Fibroblast of lung (primary cell): ENCODE results near the gene ANKRD28. TPM values are rescaled to one million over a fixed set of nuclear protein-coding genes. Genes with fewer than 3 reads are reported as not detected.

Experiments
- DNase-seq, 2 donors: peaks; one replicate each; pipeline versions ENCODE4 v3.0.0 to v3.0.0-alpha.2; 2010; ENCODE audit warnings: low read depth in 2 of 2
- H2AFZ ChIP-seq: 2 replicates; pipeline ENCODE4 v1.5.1; 2012; ENCODE audit warnings: low read length, control low read depth, inconsistent platforms
- H3K27ac ChIP-seq: 2 replicates; pipeline ENCODE4 v1.5.1; 2011; ENCODE audit warnings: low read length, control low read depth; ENCODE audit not compliant: insufficient read depth
- H3K27me3 ChIP-seq: 2 replicates; pipeline ENCODE4 v1.5.1; 2011; ENCODE audit warnings: mild to moderate bottlenecking, low read length; ENCODE audit not compliant: control insufficient read depth, insufficient read depth
- H3K36me3 ChIP-seq: 2 replicates; pipeline ENCODE4 v1.5.1; 2011; ENCODE audit warnings: low read length; ENCODE audit not compliant: control insufficient read depth, insufficient read depth
- H3K4me1 ChIP-seq: 2 replicates; pipeline ENCODE4 v1.5.1; 2011; ENCODE audit warnings: low read length; ENCODE audit not compliant: control insufficient read depth, insufficient read depth; ENCODE audit errors: extremely low read depth
- H3K4me2 ChIP-seq: 2 replicates; pipeline ENCODE4 v1.5.1; 2011; ENCODE audit warnings: low read length, control low read depth; ENCODE audit not compliant: insufficient read depth; ENCODE audit errors: extremely low read depth
- H3K4me3 ChIP-seq, 4 experiments: fragments of 200-600 bp in 1 of 4; sonication (generic) in 1 of 4; replicated peaks in 1 of 4; 2 replicates each; pipeline ENCODE4 v1.5.1; 2011 to 2016; ENCODE audit warnings: low read length in 4 of 4, low read depth in 3 of 4, mild to moderate bottlenecking in 3 of 4, control low read depth in 2 of 4, inconsistent platforms in 1 of 4, mixed read lengths in 1 of 4; ENCODE audit not compliant: insufficient read depth in 1 of 4; ENCODE audit errors: control extremely low read depth in 1 of 4
- H3K79me2 ChIP-seq: 2 replicates; pipeline ENCODE4 v1.5.1; 2012; ENCODE audit warnings: mild to moderate bottlenecking, low read length, inconsistent platforms; ENCODE audit not compliant: control insufficient read depth, insufficient read depth
- H3K9ac ChIP-seq: 2 replicates; pipeline ENCODE4 v1.5.1; 2011; ENCODE audit warnings: mild to moderate bottlenecking, low read length, control low read depth; ENCODE audit not compliant: insufficient read depth
- H3K9me3 ChIP-seq: 2 replicates; pipeline ENCODE4 v1.5.1; 2012; ENCODE audit warnings: low read depth, low read length; ENCODE audit not compliant: control insufficient read depth, insufficient read depth
- H4K20me1 ChIP-seq: 2 replicates; pipeline ENCODE4 v1.5.1; 2011; ENCODE audit warnings: low read length; ENCODE audit not compliant: control insufficient read depth, insufficient read depth; ENCODE audit errors: extremely low read depth
- CTCF ChIP-seq, 2 donors: IDR thresholded peaks in 1 of 2; conservative IDR thresholded peaks in 1 of 2; 1 replicate in 1 of 2; 2 replicates in 1 of 2; pipeline ENCODE4 v1.5.1; 2011 to 2012; ENCODE audit warnings: low read length in 2 of 2, control low read depth in 1 of 2, inconsistent platforms in 1 of 2, low read depth in 1 of 2, mild to moderate bottlenecking in 1 of 2
- EZH2 ChIP-seq: IDR thresholded peaks from 2 replicates; pipeline ENCODE4 v1.5.1; 2012; ENCODE audit warnings: low read length, control low read depth, mild to moderate bottlenecking; ENCODE audit errors: missing control alignments
- polyA plus RNA-seq, 2 donors: library from polyadenylated mRNA; depleted of rRNA in 1 of 2; stranded (reverse) in 1 of 2; unstranded in 1 of 2; fragments of >200 nt; gene quantifications; 2 replicates each; pipeline ENCODE4 v1.2.1, GENCODE V29; 2011 to 2012; ENCODE audit warnings: missing spikeins in 1 of 2
- total RNA-seq: library from RNA; depleted of rRNA; stranded (reverse); fragments of >200 nt; gene quantifications from 2 replicates; pipeline ENCODE4 v1.2.1, GENCODE V29; 2014

Gene ANKRD28
- total and polyA plus RNA-seq, 2 donors (not counting 1 experiment from before 2014, with no cell fraction given), result 82.3 to 222 TPM

DNA sequence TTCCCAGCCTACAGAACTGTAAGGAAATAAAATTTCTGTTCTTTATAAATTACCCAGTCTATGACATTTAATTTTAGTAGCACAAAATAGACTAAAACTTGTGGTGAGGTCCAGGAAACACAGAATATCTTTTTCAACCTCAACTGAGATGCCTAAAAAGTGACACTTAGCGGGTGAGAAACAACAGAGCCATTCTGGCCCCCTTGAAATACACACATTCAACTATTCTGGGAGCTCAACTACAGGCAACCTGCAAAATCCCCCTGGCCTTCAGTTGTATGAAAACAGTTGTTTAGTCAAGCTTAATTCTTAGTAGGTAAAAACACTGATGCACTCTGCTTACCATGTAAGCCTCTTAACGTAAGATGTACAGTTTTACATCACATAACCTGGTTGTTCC is 66.8 kb downstream of the ANKRD28 start:
- H4K20me1 ChIP-seq, result no peaks in the 10 kb centered on the region
- H3K4me3 ChIP-seq, result no peak overlapping the region
- H3K4me2 ChIP-seq, result no peak overlapping the region
- no peak for DNase-seq
- TF ChIP-seq CTCF (conservative IDR thresholded peaks at IDR 0.05 in 1 of 2, IDR thresholded peaks at IDR 0.05 in 1 of 2; ENCODE audit: low read depth in 1 of 2, low read length in 2 of 2) (no peak), EZH2 (no peak)
- no peak overlapping the region for H2AFZ ChIP-seq
- H3K27me3 ChIP-seq, result no peaks in the 10 kb centered on the region
- H3K36me3 ChIP-seq, result peaks cover 8% of the 10 kb centered on the region
- peaks cover 6% of the 10 kb centered on the region for H3K79me2 ChIP-seq
- no peak overlapping the region for H3K9ac ChIP-seq
- H3K4me1 ChIP-seq, result no peaks in the 10 kb centered on the region
- no peaks in the 10 kb centered on the region for H3K9me3 ChIP-seq
- H3K27ac ChIP-seq, result no peak overlapping the region

DNA sequence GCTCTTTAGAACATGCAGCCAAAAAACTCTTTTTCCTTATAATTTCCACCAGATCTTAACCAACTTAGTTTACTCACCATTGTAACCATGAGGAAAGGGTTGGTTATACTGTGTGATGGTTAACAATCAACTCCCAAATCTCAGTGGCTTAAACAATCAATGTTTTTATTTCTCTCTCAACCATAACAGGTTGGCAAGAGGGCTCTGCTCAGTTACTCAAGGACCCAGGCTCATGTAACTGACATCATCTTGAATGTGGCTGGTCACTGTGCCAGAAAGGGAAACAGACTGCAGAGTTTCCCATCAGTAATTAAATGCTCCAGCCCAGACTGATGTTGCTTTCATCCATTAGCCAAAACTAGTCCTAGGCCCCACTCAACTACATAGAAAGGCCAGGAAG is 69.0 kb downstream of the ANKRD28 start:
- no peak overlapping the region for H3K4me3 ChIP-seq
- peak in 1 of 2 donors; percentile 15 for DNase-seq
- H3K9me3 ChIP-seq, result no peaks in the 10 kb centered on the region
- peaks cover 8% of the 10 kb centered on the region for H3K36me3 ChIP-seq
- H3K4me1 ChIP-seq, result no peaks in the 10 kb centered on the region
- no peaks in the 10 kb centered on the region for H3K27me3 ChIP-seq
- H3K4me2 ChIP-seq, result no peak overlapping the region
- no peak for TF ChIP-seq CTCF (conservative IDR thresholded peaks at IDR 0.05 in 1 of 2, IDR thresholded peaks at IDR 0.05 in 1 of 2; ENCODE audit: low read depth in 1 of 2, low read length in 2 of 2)
- TF ChIP-seq EZH2, result no peak
- H3K79me2 ChIP-seq, result peaks cover 4% of the 10 kb centered on the region
- no peak overlapping the region for H2AFZ ChIP-seq
- H3K9ac ChIP-seq, result no peak overlapping the region
- no peaks in the 10 kb centered on the region for H4K20me1 ChIP-seq
- H3K27ac ChIP-seq, result no peak overlapping the region

DNA sequence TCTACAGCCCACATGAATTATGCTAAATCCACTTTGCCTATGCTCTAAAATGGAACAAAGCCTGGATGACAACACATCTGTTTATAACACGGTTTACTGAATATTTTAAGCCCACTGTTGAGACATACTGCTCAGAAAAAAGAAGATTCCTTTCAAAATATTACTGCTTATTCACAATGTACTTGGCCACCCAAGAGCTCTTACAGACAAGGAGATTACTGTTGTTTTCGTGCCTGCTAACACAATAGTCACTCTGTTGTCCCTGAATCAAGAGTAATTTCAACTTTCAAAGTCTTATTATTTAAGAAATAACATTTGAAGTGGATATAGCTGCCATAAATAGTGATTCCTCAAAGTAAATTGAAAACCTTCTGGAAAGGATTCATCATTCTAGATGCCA is 70.9 kb downstream of the ANKRD28 start:
- no peak for DNase-seq
- Histone ChIP-seq H2AFZ (no peak overlapping the region), H3K9ac (no peak overlapping the region), H3K4me3 (no peak overlapping the region), H4K20me1 (no peaks in the 10 kb centered on the region), H3K27me3 (no peaks in the 10 kb centered on the region), H3K27ac (no peak overlapping the region), H3K4me2 (no peak overlapping the region), H3K9me3 (no peaks in the 10 kb centered on the region), H3K4me1 (no peaks in the 10 kb centered on the region), H3K36me3 (peaks cover 7% of the 10 kb centered on the region), H3K79me2 (peaks cover 2% of the 10 kb centered on the region)
- no peak for TF ChIP-seq CTCF (conservative IDR thresholded peaks at IDR 0.05 in 1 of 2, IDR thresholded peaks at IDR 0.05 in 1 of 2; ENCODE audit: low read depth in 1 of 2, low read length in 2 of 2)
- no peak for TF ChIP-seq EZH2
